SU-DHL-6 (cell line): Measurements from ENCODE around the gene MAP3K4.

Experiments
- H2AFZ ChIP-seq: fragments of 200-600 bp; sonication (generic); 2 replicates; pipeline ENCODE4 v1.6.1; 2014; ENCODE audit warnings: low read depth, mild to moderate bottlenecking, moderate library complexity, mixed read lengths, antibody characterized with exemption, low read length; ENCODE audit not compliant: severe bottlenecking
- H3F3A ChIP-seq: fragments of 200-600 bp; shearing (Covaris generic); 2 replicates; pipeline ENCODE4 v1.6.0; 2016; ENCODE audit warnings: antibody characterized with exemption, mild to moderate bottlenecking; ENCODE audit not compliant: insufficient read depth
- H3K27ac ChIP-seq: fragments of 200-600 bp; sonication (generic); 2 replicates; pipeline ENCODE4 v1.5.1; 2016; ENCODE audit warnings: low read depth, mild to moderate bottlenecking, low read length, moderate library complexity, mixed read lengths
- H3K27me3 ChIP-seq: fragments of 200-600 bp; sonication (generic), shearing (Covaris generic); 2 replicates; pipeline ENCODE4 v1.6.0; 2014; ENCODE audit warnings: mild to moderate bottlenecking, low read length
- H3K36me3 ChIP-seq: fragments of 200-600 bp; sonication (generic); 2 replicates; pipeline ENCODE4 v1.6.1; 2014; ENCODE audit warnings: mild to moderate bottlenecking, low read length, mixed read lengths
- H3K4me2 ChIP-seq: fragments of 300-600, 200-600 bp; shearing (Covaris generic), sonication (generic); 2 replicates; pipeline ENCODE4 v1.6.0; 2014; ENCODE audit warnings: low read length, low read depth, mild to moderate bottlenecking; ENCODE audit not compliant: poor library complexity, severe bottlenecking
- H3K4me3 ChIP-seq: fragments of 200-600 bp; sonication (generic); 2 replicates; pipeline ENCODE4 v1.5.1; 2014; ENCODE audit warnings: antibody characterized with exemption, low read length, mild to moderate bottlenecking, mixed read lengths; ENCODE audit not compliant: insufficient read depth, poor library complexity, severe bottlenecking
- H3K79me2 ChIP-seq: fragments of 200-600 bp; sonication (generic); 2 replicates; pipeline ENCODE4 v1.6.1; 2014; ENCODE audit warnings: mild to moderate bottlenecking, low read length, moderate library complexity; ENCODE audit not compliant: insufficient read depth
- H3K9ac ChIP-seq: fragments of 200-600 bp; sonication (generic); 2 replicates; pipeline ENCODE4 v1.7.0; 2014; ENCODE audit warnings: mild to moderate bottlenecking, low read length
- H3K9me2 ChIP-seq: fragments of 200-600 bp; sonication (generic); replicated peaks from 2 replicates; pipeline ENCODE4 v1.6.1; 2014; ENCODE audit warnings: low read length; ENCODE audit not compliant: insufficient read depth
- H3K9me3 ChIP-seq: fragments of 200-600 bp; sonication (generic); 2 replicates; pipeline ENCODE4 v1.6.1; 2014; ENCODE audit warnings: low read length, mixed read lengths; ENCODE audit not compliant: insufficient read depth
- H4K20me1 ChIP-seq: fragments of 200-600 bp; sonication (generic); 2 replicates; pipeline ENCODE4 v1.6.1; 2014; ENCODE audit warnings: low read depth, mild to moderate bottlenecking, antibody characterized with exemption, low read length, moderate library complexity, mixed read lengths
- EZH2phosphoT487 ChIP-seq: fragments of 200-600 bp; sonication (generic), shearing (Covaris generic); conservative IDR thresholded peaks from 2 replicates; pipeline ENCODE4 v1.6.1; 2018; ENCODE audit warnings: mild to moderate bottlenecking, antibody characterized with exemption, low read length, moderate library complexity, mixed read lengths
- TF ChIP-seq, protein P1 (sequence below): fragments of 200-600 bp; sonication (generic); IDR thresholded peaks from one replicate; pipeline ENCODE4 v1.5.1; 2017; ENCODE audit warnings: antibody characterized with exemption, mild to moderate bottlenecking, low read length, moderate library complexity; ENCODE audit not compliant: insufficient read depth, poor library complexity, severe bottlenecking

MAP3K4 gene

DNA sequence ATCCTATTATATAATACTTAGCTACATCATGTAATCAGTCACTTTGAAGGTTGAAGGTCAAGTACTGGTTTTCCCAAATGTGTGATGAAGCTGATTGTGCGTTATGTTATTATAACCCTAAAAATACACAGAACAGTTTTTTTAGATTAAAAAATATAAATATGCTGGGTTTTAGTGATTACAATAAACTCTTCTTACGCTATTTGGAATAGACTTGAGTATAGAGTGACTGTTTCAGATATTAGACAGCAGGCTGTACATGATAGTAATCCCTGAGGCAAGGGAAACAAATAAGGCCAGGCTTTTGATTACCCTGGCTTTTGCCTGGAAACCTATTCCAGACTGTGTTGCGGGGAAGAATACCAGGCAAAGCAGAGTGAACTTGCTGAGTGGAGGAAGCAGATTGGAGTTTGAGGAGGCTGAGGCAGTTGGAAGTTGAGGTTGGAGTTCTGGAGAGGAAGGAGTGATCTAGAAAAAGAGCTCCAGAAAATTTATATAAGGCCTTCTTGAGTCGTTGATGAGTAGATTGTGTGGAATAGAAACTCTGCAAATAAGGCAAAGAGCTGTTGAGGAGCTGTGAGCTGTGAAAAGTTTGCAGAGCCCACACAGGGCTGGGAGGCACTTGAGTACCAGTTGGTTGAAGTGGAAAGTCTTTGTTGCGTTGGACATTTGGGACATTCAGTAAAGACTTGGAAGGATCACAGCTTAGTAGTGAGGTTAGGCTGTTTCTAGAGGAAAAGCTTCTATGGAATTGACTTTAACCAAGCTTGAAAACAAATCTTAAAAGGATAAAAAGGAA is 26.4 kb downstream of the MAP3K4 start:
- Histone ChIP-seq H3K4me2 (no peak overlapping the region), H3K4me3 (no peak overlapping the region), H3F3A (no peaks in the 10 kb centered on the region), H2AFZ (no peak overlapping the region), H3K27me3 (no peaks in the 10 kb centered on the region), H3K27ac (no peak overlapping the region), H3K36me3 (no peaks in the 10 kb centered on the region), H4K20me1 (0 out of 2 replicates have a peak, but pooled peaks cover 11% of the 10 kb centered on the region), H3K79me2 (peaks cover 43% of the 10 kb centered on the region), H3K9me2 (no peaks in the 10 kb centered on the region), H3K9me3 (no peaks in the 10 kb centered on the region), H3K9ac (no peak overlapping the region)
- TF ChIP-seq EZH2phosphoT487, result no peak
- TF ChIP-seq, protein P1, sequence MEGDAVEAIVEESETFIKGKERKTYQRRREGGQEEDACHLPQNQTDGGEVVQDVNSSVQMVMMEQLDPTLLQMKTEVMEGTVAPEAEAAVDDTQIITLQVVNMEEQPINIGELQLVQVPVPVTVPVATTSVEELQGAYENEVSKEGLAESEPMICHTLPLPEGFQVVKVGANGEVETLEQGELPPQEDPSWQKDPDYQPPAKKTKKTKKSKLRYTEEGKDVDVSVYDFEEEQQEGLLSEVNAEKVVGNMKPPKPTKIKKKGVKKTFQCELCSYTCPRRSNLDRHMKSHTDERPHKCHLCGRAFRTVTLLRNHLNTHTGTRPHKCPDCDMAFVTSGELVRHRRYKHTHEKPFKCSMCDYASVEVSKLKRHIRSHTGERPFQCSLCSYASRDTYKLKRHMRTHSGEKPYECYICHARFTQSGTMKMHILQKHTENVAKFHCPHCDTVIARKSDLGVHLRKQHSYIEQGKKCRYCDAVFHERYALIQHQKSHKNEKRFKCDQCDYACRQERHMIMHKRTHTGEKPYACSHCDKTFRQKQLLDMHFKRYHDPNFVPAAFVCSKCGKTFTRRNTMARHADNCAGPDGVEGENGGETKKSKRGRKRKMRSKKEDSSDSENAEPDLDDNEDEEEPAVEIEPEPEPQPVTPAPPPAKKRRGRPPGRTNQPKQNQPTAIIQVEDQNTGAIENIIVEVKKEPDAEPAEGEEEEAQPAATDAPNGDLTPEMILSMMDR, result no peak

DNA sequence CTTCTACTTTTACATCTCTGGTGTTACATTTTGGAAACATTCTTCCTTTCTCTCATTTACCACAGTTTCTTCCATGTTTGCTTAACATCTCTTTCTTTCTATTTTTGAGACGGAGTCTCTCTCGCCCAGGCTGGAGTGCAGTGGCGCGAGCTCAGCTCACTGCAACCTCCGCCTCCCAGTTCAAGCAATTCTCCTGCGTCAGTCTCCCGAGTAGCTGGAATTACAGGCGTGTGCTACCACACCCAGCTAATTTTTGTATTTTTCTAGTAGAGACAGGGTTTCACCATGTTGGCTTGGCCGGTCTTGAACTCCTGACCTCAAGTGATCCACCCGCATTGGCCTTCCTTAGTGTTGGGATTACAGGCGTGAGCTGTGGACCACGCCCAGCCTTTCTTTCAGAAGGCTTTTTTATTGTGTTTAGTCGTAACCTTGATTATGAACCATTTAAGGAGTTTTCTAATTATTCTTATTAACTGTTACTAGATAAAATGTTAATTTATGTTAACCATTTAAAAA is 27.8 kb downstream of the MAP3K4 start:
- Histone ChIP-seq H3K4me3 (no peak overlapping the region), H3K9me2 (no peaks in the 10 kb centered on the region), H3K4me2 (no peak overlapping the region), H3K27ac (no peak overlapping the region), H3K36me3 (no peaks in the 10 kb centered on the region), H3F3A (no peaks in the 10 kb centered on the region), H3K9ac (no peak overlapping the region), H4K20me1 (peaks cover 11% of the 10 kb centered on the region; the same call in 1 of the 2 replicates), H3K27me3 (no peaks in the 10 kb centered on the region), H3K9me3 (no peaks in the 10 kb centered on the region), H2AFZ (no peak overlapping the region), H3K79me2 (peaks cover 33% of the 10 kb centered on the region)
- TF ChIP-seq EZH2phosphoT487, result no peak
- TF ChIP-seq, protein P1, result no peak

DNA sequence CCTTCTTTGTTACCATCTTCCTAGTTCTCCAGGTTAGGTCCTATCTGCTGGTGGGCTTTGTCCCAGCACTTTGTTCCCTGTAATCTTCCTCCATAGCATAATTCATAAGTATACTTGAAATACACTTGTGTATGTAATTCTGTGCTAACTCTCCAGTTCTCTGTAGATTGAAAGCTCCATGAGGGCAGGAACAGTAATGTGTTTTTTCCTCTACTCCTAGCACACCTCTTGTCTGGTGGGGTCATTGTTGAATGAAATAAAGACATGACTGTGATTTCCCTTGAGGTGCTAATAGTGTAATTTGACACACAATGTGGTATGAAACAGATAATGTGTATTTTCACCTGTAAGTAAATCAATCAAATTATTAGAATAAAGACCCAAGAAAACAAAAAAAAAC is 30.0 kb downstream of the MAP3K4 start:
- TF ChIP-seq, protein P1, result no peak
- no peak for TF ChIP-seq EZH2phosphoT487
- H3K4me3 ChIP-seq, result no peak overlapping the region
- H3K36me3 ChIP-seq, result no peaks in the 10 kb centered on the region
- H2AFZ ChIP-seq, result no peak overlapping the region
- peaks cover 19% of the 10 kb centered on the region for H3K79me2 ChIP-seq
- no peaks in the 10 kb centered on the region for H3F3A ChIP-seq
- H3K27ac ChIP-seq, result no peak overlapping the region
- peaks cover 6% of the 10 kb centered on the region; the same call in 1 of the 2 replicates for H4K20me1 ChIP-seq
- H3K9me2 ChIP-seq, result no peaks in the 10 kb centered on the region
- no peak overlapping the region for H3K4me2 ChIP-seq
- H3K9ac ChIP-seq, result no peak overlapping the region
- H3K9me3 ChIP-seq, result no peaks in the 10 kb centered on the region
- no peaks in the 10 kb centered on the region for H3K27me3 ChIP-seq
